NCI-H524 (cell line): ENCODE data around the gene VSIG10L.
A peak's percentile ranks its signal among the peaks of the same experiment; 100 is the strongest.

Experiments used
- DNase-seq, 2 experiments: peaks; one replicate each; lab custom pipeline; 2025; lab: John Stamatoyannopoulos, UW

VSIG10L gene

GRCh38 chr19:51341976-51342580 is at the start of gene VSIG10L:
Gene VSIG10L, minus strand, starts transcription at chr19:51342139. Its CDS starts 15 bp downstream, at chr19:51342124.
- no peak for DNase-seq

GRCh38 chr19:51391073-51391611 is 49.2 kb upstream of the VSIG10L start:
- DNase-seq: no peak

- no peak for DNase-seq
These were observed 47.2 kb upstream of the VSIG10L start for GRCh38 chr19:51389143-51389542.

DNA sequence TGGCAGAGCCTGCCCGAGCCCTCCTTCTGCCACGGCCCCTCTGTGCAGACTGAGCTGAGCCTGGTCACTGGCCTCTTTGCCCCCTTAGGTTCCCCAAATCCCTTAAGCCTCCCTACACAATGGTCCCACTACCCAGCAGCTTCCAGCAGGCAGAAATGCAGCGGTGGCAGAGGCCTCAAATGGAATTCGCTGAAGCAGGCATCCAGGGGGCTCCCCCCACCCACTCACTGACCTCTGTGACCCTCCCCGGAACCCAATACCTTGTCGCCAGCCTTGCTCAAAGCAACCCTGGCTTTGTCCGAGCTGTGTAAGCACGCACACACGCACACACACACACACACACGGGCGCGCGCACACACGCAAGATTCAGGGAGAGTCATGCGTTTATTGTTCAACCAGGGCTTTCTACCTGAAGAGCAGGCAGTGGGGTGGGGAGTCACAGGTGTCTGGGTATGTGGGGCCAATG is 46.0 kb upstream of the VSIG10L start, which contains the start of gene LIM2:
TSS of gene LIM2 (minus strand) at position 51 of the 466 bp plus-strand sequence. CDS start 531 bp downstream, outside the sequence.
- no peak for DNase-seq

- no peak for DNase-seq
These were observed 45.1 kb upstream of the VSIG10L start for GRCh38 chr19:51386882-51387520.

DNA sequence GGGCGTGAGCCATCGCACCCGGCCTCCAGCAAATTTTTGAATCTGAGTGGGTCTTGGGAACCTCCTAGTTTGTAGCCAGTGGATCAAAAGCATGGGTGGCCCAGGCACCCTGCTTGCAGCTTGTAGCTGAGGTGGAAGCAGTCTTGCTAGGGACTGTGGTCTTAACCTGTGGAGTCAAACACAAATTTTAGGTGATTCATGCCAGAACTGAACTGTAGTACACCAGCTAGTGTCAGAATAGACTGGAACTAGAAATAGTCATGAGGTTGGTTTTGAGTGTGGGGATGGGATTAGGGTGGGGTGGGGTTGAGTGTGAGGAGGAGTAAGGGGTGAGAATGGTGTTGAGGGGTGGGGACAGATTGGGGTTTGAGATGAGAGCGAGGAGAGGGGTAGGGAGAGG is 40.1 kb upstream of the VSIG10L start:
- no peak for DNase-seq

- DNase-seq: no peak
These were observed 38.4 kb upstream of the VSIG10L start for GRCh38 chr19:51380379-51380778.

DNA sequence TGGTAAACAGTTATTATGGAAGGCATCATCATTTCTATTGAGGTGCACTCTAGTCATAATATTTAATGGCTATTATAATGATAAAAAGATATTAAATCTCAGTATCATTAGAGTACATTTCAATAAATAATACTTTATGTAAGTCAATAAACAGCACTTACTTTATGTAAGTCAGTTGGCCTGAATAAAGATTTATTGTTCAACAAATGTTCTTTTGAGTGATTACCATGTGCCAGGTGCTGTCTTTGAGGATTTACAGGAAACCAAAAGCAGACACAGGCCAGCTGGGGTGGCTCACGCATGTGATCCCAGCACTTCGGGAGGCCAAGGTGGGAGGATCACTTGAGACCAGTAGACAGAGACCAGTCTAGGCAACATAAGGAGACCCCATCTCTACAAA is 35.5 kb upstream of the VSIG10L start:
- DNase-seq: no peak

DNA sequence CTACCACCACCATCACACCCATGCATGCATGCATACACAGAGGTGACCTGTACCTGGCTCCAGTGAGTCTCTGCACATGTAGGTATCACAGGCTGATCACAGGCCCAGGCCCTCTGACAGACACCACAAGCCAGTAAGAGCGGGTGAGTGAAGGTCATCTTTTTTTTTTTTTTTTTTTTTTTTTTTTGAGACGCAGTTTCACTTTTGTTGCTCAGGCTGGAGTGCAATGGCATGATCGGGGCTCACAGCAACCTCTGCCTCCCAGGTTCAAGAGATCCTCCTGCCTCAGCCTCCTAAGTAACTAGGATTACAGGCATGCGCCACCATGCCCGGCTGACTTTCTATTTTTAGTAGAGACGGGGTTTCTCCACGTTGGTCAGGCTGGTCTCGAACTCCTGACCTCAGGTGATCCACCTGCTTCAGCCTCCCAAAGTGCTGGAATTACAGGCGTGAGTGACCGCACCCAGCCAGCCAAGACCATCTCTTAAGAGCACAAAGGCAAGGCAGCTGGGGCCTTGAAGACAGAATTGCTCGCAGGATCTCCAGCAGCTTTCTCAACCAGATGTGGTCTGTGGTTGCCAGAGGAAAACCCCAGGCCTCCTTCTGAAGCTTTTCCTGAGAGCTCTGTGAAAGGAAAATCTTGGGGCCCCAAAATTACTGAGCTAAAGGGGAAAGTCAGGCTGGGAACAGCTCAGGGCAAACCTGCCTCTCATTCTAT is 33.7 kb upstream of the VSIG10L start:
- DNase-seq: no peak

- DNase-seq: no peak
These were observed 30.9 kb upstream of the VSIG10L start, which contains the start of gene NKG7 for GRCh38 chr19:51372649-51373504. Gene NKG7, minus strand, starts transcription at chr19:51372654. Its CDS starts 119 bp downstream, at chr19:51372535.

GRCh38 chr19:51372021-51372648 is 30.2 kb upstream of the VSIG10L start:
- no peak for DNase-seq

DNA sequence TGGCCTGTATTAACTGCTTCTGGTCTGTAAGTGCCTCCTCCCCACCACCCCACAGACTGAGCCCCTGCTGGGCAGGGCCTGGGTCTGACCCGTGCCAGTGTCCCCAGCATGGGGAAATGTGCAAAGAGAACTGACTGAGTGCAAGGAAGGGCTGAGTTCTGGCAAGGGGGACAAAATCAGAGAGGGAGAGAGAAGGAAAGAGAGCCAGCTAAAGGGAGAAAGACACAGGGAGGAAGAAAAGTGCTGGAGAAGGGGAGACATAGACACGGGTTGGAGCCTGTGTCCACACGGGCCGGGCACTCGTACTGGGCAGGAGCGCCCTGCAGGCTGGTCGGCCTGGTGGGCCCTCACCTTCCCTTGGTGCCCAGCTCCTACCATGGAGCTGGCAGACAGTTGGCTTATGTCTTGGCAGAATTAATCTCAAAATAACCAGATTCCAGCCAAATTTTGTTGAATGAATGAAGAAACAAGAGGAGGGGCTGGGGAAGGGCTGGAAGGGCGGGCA is 29.3 kb upstream of the VSIG10L start:
- DNase-seq: no peak

- DNase-seq: no peak
These were observed 28.3 kb upstream of the VSIG10L start for GRCh38 chr19:51370230-51370629.

- DNase-seq: no peak
These were observed 26.7 kb upstream of the VSIG10L start, which contains the start of gene CLDND2 for GRCh38 chr19:51368366-51369282. Gene CLDND2, minus strand, starts transcription at chr19:51369003. Its CDS starts 426 bp downstream, at chr19:51368577.

GRCh38 chr19:51367565-51368365 is 25.8 kb upstream of the VSIG10L start:
- DNase-seq: no peak

DNA sequence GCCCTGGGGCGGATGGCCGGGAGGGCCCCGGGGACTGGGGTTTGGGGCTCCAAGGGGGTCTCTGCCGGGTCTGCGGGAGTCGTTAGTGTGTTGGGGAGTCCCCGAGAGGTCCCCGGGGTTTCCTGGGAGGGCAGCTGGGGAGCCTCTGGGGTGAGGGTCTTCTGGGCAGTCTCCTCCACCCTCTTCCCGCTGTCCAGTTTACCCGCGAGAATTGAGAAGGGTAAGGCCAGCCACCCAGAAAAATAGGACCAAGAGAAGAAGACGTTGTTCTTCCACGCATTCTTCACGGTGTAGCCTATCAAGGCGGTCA is 25.3 kb upstream of the VSIG10L start:
- DNase-seq: no peak

DNA sequence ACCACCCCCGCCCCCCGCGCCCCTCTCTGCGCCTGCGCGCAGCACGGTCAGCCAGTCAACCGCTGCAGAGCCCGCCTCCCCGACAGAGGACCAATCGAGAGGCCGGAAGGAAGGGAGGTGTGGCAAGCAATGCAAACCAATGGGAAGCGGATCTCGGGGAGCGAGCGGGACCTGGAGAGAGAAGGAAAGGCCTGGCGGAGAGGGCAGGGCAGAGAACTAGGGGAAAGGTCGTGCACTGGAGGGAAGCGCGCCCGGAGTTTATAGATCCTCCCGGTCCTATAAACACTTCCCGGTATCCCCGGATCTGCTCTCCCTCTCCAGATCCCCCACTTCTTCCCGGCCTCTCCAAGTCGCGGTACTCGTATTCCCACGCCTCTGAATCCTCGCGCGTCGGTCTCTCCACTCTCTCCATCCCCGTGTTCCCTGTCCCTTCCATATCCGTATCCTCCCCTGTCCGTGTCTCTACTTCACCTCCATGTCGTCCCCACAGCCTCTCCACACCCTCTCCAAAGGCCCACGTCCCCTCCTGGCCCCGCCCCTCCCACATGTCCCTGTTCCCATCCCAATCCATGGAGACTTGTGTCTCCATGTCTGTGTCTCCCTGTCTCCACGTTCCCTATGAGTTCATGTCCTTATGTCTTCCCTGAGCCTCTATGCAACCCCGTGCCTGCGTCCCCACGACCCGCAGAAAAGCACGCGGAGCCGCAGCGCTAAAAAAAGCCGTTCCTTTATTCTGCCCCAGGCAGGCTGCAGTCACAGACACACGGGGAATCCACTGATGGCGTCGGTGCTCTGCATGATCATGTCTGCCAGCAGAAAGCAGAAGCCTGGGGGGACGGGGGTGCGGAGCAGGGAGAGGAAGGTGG is 24.7 kb upstream of the VSIG10L start:
- DNase-seq: peak in 1 of 2 experiments; percentile 2

- DNase-seq: no peak
These were observed 24.0 kb upstream of the VSIG10L start, which contains the start of gene ETFB for GRCh38 chr19:51365965-51366388. Gene ETFB, minus strand, starts transcription at chr19:51366388. Its CDS starts 62 bp downstream, at chr19:51366326.
